ENCODE data around the gene PIP5KL1.

DNA sequence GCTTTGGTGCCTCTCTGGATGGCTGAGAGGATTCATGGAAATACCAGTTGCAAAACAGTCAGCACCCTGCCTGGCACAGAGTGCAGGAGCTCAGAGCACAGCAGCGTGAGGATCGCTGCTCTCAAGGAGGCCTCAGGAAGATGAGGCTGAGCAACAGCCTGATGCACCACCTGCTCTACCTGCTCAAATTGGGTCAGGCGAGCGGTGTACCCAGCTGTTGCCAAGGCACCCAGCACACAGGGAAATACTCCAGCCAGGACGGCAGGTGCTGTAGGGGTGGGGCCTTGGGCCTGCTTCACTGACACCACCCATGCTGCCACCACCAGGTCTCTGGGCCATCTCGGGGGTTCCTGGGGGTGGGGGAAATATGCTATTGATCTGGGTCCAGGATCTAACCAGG, 45.9 kb upstream of the PIP5KL1 start:
- no peak for TF ChIP-seq POLR2A (IDR thresholded peaks at IDR 0.05; ENCODE audit: low read length)
- no peak for TF ChIP-seq GATA1 (IDR thresholded peaks at IDR 0.05; ENCODE audit: low read depth, low read length)
